Measurements from ENCODE around the gene COL4A1.

GRCh38 chr13:110327051-110327721 lies 20.2 kb upstream of the COL4A1 start:
- TF ChIP-seq CTCF (optimal IDR thresholded peaks at IDR 0.05 in 1 of 3, IDR thresholded peaks at IDR 0.05 in 1 of 3, conservative IDR thresholded peaks at IDR 0.05 in 1 of 3; ENCODE audit: extremely low read depth in 1 of 3, insufficient read depth in 2 of 3, low read length in 3 of 3) (no peak), EZH2 (IDR thresholded peaks at IDR 0.05; ENCODE audit: low read length) (no peak)

Data from keratinocyte (primary cell).